Activated CD8-positive, alpha-beta memory T cell treated with anti-CD3 and anti-CD28 coated beads for 36 hours (primary cell): ENCODE measurements around the gene ANKRD11. TPM values are rescaled to one million over a fixed set of nuclear protein-coding genes. Genes with fewer than 3 reads are reported as not detected.
"Not testable (repeated sequence)": the region's sequence is repeated elsewhere in the genome, so short reads cannot be mapped to it uniquely, and the experiment has no call there.

Experiments
- CTCF ChIA-PET: fragments of 350-600 bp; sonication (Branson Sonifier 250); formaldehyde crosslinking; loops from one replicate; lab custom pipeline; 2021; ENCODE audit warnings: antibody characterized with exemption; lab: Charles Lee
- POLR2A ChIA-PET: fragments of 350-600 bp; sonication (Branson Sonifier 250); formaldehyde crosslinking; loops from one replicate; lab custom pipeline; 2021; ENCODE audit warnings: antibody characterized with exemption; lab: Charles Lee
- total RNA-seq, 2 experiments: library from RNA; stranded (reverse); gene quantifications; one replicate each; pipeline ENCODE4 v1.2.3, GENCODE V29; 2021

Gene ANKRD11
- total RNA-seq, 2 experiments from 2014 or later: 152 to 159 TPM

DNA sequence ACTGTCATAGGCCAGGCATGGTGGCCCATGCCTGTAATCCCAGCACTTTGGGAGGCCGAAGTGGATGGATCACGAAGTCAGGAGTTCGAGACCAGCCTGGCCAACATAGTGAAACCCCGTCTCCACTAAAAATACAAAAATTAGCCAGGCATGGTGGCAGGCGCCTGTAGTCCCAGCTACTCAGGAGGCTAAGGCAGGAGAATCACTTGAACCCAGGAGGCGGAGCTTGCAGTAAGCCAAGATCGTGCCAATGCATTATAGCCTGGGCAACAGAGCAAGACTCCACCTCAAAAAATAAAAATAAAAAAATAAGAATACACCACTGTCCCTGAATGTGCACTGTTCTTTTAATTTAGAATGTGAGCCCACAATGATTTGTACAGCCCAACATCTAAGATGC is 61.8 kb downstream of the ANKRD11 start:
- POLR2A ChIA-PET, CTCF ChIA-PET: not testable (repeated sequence)

DNA sequence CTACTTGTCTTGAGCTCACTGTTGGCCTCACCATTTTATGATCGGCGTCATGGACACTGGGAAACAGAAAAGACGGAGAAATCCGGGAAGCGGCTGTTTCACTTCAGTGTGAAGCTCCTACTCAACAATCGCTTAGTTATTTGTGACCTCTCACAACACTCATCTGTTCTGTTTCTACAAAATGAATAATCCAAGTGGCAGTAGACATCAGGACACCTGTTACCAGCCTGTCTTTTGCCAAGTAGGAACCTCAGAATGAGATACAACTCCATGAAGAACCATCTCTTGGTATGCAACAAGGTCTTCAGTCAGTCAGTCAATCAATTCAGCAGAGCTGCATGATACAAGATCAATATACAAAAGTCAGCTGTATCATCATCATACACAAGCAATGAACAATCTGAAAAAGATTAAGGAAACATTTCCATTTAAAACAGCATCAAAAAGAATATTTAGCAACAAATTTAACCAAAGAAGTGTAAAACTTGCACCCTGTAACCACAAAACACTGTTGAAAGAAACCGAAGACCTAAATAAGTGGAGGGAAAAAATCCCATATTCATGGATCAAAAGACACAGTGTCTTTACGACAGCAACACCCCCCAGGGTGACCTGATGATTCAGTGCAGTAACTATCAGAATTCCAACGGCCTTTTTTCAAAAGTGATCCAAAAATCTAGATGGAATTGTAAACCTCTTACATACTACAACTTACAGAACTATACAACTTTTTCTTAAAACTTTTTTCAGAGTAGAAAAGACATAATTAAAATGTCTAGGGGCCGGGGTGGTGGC is 63.4 kb downstream of the ANKRD11 start:
- POLR2A ChIA-PET: interaction anchor here (0.6 to 1.1 kb wide), 3 partner anchors 12 to 133 kb away, joined by 3 to 4 read pairs (median 4); no protein-coding TSS in a partner anchor
- CTCF ChIA-PET: interaction anchor here (0.6 to 1.3 kb wide), 2 partner anchors 9 to 13 kb away, joined by 3 read pairs; no protein-coding TSS in a partner anchor

DNA sequence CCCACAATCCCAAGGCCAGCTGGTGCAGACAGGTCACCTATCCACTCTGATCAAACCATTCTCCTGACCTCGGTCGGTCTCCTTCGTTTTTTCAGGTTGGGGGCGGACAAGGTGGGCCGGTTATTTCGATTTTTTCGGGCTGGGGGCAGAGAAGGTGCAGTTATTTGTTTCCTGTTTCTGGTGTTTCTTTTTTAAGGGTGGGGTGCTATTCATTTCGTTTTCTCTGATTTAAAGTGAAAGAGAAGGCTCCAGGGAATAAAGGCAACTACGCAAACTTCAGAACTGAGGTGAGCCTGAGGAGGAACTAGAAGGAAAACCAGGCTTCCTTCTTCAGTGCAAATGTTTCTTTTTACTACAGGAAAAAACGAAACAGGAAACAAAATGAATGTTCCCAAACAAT is 64.8 kb downstream of the ANKRD11 start:
- CTCF ChIA-PET: no interaction called here
- POLR2A ChIA-PET: no interaction called here

DNA sequence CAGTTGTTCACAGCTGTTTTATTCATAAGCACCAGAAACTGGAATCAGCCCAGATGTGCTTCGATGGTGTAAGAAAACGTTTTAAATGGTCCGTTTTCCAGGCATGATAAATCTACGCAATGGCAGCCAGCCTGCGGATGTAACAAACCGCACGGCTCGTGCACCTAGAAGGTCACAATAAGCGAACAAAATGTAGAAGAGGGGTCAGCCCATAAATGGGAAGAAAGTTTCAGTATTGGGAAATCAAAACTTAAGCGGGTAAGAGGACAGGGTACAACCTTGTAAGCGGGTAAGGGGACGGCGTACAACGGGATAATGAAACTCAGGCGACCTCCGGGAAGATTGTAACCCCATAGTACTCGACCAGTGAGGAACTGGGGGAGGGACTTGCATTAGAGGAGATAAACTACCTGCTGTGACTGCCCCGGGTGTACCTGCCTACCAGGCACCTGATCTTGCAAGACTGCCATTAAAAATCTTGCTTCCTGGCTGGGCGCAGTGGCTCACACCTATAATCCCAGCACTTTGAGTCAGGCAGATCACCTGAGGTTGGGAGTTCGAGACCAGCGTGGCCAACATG is 66.6 kb downstream of the ANKRD11 start:
- POLR2A ChIA-PET: interaction anchor here (1.0 kb wide), 1 partner anchor 51 kb away, joined by 3 read pairs; no protein-coding TSS in a partner anchor
- CTCF ChIA-PET: interaction anchor here (1.4 kb wide), 1 partner anchor 44 kb away, joined by 4 read pairs; no protein-coding TSS in a partner anchor

DNA sequence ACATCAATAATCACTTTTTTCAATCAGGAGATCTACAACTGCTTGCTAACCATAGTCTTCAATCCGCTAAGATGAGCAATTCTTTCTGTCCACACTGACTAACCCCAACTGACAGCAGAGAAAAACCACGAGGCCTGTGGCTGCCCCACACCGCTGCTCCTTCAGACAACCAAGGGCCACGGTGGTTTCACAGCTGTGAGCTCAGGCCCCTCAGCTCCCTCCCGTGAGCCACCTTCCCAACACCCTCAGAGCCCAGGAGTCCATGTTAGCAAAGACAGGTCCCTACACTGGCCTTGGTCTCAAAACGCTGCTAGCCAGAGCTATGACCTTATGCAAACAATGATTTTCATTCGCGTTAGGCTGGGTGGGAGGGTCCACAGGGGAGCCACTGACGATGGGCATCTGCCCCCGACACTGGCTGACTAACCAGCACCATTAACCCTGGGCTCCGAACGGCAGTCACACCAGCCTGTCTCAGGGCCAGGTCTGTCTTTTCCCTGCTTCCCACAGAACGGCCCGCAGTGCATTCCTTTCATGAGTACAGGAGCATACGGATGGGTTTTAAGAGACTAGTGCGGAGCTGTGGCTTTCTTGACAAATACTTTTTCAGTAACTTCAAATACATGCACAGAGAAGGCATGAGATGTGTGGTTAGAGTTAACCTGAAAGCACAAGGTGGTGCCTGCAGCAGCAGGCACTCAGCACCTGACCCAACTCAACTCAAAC is 67.3 kb downstream of the ANKRD11 start:
- CTCF ChIA-PET: interaction anchor here (0.7 to 1.4 kb wide), 6 partner anchors 10 to 45 kb away, joined by 3 to 4 read pairs (median 3); no protein-coding TSS in a partner anchor
- POLR2A ChIA-PET: interaction anchor here (0.5 to 1.9 kb wide), 5 partner anchors 15 to 84 kb away, joined by 3 to 6 read pairs (median 3); no protein-coding TSS in a partner anchor

DNA sequence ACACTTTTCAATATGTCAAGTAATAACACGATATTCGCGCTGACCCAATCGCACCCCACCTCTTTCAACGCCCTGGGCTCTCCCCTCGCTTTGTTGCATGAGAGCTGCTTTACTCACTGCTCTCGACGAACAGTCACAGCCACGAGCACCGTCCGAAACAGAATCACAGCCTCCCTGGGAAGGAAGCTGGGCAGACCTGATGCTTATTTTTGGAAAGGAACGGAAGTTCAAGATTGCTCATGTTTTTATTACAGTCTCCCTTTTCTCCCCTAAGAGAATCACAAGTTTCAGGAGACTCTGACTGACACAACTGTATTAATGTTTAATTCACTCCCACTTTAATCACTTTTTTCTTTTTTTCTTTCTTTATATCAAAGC is 67.8 kb downstream of the ANKRD11 start:
- POLR2A ChIA-PET: interaction anchor here (0.5 to 1.9 kb wide), 5 partner anchors 14 to 85 kb away, joined by 3 to 6 read pairs (median 3); no protein-coding TSS in a partner anchor
- CTCF ChIA-PET: interaction anchor here (0.7 to 1.4 kb wide), 6 partner anchors 10 to 46 kb away, joined by 3 to 4 read pairs (median 3); no protein-coding TSS in a partner anchor

DNA sequence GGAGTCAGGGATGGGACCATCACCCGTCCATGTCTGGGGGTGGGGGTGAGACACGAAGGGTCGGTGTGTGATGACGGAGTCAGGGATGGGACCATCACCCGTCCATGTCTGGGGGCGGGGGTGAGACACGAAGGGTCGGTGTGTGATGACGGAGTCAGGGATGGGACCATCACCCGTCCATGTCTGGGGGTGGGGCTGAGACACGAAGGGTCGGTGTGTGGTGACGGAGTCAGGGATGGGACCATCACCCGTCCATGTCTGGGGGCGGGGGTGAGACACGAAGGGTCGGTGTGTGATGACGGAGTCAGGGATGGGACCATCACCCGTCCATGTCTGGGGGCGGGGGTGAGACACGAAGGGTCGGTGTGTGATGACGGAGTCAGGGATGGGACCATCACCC is 69.1 kb downstream of the ANKRD11 start:
- CTCF ChIA-PET, POLR2A ChIA-PET: not testable (repeated sequence)

DNA sequence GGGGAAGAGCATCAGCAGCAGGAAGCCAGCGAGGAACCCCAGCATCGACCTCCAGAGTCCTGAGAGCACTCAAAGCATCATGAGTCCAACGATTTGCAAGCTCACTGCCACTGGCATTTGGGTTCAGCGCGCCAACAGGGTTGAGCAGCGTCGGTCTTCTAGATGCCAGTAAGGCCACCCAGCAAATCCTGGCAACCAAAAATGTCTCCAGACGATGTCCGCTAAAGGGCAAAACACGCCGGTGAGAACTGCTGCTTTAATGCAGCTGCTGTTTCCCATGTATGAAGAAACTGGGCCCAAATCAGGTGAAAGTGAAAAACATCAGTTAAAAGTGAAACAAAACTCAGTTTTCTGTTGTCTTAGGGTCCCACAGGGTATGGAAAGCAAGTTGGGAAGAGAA is 70.2 kb downstream of the ANKRD11 start:
- ChIA-PET CTCF (interaction anchor here (0.6 kb wide), 1 partner anchor 567 kb away, joined by 6 read pairs; no protein-coding TSS in a partner anchor), POLR2A (no interaction called here)

DNA sequence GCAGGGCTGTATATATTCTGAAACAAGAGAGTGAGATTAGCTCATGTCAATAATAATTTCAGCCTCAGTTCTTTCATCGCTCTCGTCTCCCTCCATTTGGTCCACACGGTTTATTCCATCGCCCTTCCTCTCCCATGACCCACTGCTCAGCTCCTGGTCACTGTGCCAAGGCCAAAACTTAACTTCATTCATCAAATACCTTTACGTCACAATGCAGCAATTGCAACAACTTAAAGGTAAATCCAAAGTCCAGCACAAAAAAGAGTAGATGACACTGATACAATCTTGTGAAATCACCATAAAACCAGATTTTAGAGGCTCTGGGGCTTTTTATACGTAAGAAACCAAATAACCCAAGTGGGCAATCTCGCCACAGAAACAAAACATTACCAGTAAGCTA is 72.0 kb downstream of the ANKRD11 start:
- ChIA-PET POLR2A (interaction anchor here (0.7 kb wide), 1 partner anchor 110 kb away, joined by 5 read pairs; no protein-coding TSS in a partner anchor), CTCF (no interaction called here)

DNA sequence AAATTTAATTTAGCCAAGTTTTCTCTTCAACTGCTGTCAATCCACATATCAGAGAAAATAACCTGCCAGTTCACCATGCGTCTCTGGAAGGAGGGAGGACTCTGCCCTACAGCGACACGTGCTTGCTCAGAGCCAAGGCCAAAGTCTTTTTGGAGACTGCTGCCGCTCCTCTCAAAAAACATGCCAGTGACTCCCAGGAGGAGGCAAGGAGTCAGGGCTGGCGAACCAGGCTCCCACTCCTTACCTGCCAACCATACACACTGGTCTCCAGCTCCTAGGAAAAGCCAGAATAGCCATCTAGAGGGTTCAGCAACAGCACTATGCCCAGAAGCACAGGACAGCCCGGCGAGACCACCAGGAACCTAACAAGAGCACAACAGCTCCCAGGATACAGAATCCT is 73.0 kb downstream of the ANKRD11 start:
- CTCF ChIA-PET: no interaction called here
- POLR2A ChIA-PET: no interaction called here

DNA sequence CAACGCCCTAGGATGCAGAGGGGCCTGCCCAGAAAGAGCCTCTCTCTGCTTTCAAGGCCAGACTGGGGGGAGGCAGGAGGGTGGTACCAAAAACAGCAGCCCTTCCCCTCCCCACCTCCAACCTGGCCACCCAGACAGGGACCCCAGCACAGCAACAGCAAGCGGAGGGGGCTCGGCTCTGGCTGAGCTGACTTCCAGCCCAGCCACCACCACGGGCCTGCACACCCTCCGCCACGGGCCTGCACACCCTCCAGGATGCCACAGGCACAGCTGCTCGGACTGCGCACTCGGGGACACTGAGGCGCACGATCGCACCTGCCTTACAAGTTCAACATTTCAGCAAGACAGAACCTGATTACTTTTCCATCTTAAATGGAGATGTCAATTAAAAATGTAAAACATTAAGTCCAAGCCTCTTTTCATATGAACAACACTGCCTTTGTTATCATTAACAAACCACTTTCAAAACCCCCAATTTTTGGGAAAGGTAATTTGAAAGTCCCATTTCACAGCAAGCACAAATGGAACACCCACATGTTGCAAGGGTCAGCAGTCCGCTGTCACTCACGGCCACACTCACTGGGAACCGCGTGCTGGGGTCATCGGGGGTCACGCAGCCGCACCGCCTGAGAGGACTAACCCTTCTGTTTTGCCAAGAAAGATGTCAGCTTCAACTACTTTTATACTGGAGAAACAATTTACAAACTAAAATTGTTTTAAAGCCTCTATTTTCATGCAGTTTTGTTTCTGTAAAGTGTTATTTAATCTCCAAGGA is 76.4 kb downstream of the ANKRD11 start:
- CTCF ChIA-PET: interaction anchor here (0.6 kb wide), 1 partner anchor 13 kb away, joined by 3 read pairs; no protein-coding TSS in a partner anchor

DNA sequence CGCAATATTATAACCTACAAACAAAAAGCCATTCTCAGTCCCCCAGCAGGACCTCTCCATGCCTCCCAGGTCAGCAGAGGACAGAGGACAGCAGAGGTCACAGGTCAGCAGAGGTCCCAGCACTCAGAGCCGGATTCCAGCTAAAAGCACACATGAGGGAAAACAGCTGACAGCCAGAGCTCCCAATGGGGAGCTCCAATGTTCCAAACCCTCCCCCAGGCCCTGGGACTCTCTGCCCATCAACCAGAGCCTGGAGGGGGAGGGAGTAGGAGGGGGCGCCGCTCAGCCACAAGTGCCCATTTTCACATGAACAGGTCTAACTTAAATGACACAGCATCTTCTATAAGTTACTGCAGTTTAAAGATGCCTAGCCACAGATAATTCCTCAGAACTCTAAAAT is 77.5 kb downstream of the ANKRD11 start:
- ChIA-PET POLR2A (no interaction called here), CTCF (interaction anchor here (0.9 kb wide), 1 partner anchor 10 kb away, joined by 3 read pairs; no protein-coding TSS in a partner anchor)

More for the DNA sequence above, 76.4 kb downstream of the ANKRD11 start:
- POLR2A ChIA-PET: interaction anchor here (1.1 kb wide), 1 partner anchor 13 kb away, joined by 4 read pairs; no protein-coding TSS in a partner anchor

DNA sequence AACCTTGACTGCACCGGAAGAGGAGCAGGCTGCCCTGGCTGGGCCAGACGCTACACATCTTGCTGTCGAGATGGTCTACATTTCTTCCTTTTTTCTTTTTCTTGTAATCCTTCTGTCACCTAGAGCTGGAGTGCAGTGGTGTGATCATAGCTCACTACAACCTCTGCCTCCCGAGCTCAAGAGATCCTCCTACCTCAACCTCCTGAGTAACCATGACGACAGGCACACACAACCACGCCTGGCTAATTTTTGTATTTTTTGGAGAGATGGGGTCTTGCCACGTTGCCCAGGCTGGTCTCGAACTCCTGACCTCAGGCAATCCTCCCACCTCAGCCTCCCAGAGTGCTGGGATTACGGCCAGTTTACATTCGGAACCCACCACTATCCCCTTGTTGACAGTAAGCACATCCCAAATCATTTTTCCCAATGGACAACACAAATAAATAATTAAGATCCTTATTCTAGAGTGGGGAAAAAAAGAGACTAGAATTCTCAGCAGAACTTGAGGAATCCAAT is 79.0 kb downstream of the ANKRD11 start:
- ChIA-PET POLR2A (no interaction called here), CTCF (interaction anchor here (1.1 kb wide), 1 partner anchor 51 kb away, joined by 3 read pairs; no protein-coding TSS in a partner anchor)

DNA sequence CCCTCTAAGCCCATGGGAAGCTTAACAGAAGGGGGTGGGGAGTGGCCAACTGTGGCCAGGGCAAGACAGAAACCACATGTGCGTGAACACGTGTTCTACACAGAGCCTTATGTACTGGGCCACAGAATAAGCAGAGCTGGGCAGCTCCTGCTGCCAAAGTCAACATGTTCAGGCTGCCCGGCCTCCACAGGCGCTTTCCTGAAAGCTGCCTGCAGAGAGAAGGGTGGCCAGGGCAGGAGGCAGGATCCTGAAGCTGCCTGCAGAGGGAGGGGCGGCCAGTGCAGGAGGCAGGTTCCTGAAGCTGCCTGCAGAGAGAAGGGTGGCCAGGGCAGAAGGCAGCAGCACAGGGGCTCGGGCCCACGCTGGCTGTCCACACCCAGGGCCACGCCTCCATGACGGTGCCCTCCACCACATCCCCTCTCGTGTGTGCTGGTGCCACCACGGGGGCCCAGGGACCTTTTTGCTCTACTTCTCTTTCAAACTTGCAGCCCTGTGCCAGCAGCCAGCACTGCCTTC is 79.5 kb downstream of the ANKRD11 start:
- POLR2A ChIA-PET: interaction anchor here (0.9 to 1.2 kb wide), 2 partner anchors 35 to 48 kb away, joined by 3 read pairs; no protein-coding TSS in a partner anchor
- CTCF ChIA-PET: interaction anchor here (1.1 kb wide), 1 partner anchor 51 kb away, joined by 3 read pairs; no protein-coding TSS in a partner anchor

DNA sequence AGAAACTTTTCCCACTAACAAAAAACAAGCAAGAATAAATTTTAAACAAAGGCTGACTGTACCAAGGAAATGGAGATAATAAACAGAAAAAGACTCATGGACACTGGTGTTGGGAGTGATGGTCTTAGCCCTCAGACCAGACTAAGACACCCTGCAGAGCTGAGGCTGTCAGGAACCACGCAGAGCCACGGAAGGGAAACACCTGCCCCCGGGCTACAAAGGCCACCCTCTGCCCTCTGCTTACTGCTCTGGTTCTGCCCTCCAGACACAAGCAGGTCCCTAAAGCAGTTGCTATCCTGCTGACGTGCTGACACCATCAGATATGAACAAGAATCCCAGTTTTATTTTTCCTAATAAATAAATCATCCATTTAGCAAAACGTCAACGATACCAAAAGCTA is 80.0 kb downstream of the ANKRD11 start:
- POLR2A ChIA-PET: interaction anchor here (0.9 to 1.2 kb wide), 2 partner anchors 36 to 48 kb away, joined by 3 read pairs; no protein-coding TSS in a partner anchor
- CTCF ChIA-PET: interaction anchor here (0.7 to 1.1 kb wide), 2 partner anchors 50 to 95 kb away, joined by 3 read pairs; no protein-coding TSS in a partner anchor

DNA sequence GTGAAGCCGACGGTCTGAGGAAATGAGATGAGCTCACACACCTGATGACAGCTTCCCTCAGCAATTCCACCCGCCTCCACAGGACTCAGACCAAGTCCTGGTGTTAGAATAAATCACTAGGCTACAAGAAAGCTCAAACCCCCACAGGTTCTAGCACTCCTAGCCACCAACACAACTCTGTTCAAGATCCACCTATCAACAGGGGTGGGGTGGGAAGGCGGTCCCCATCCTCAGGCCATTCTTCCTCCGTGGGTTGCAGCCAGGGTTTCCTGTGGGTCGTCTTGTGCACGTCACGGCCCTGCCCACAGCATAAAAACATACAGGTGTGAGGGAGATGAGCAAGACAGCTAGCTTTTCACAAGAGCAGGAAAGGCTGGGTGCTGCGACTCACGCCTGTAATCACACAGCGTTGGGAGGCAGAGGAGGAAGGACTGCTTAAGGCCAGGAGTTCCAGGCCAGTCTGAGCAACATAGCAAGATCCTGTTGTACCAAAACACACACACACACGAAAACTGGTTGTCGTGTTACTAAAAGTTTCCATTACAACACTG is 81.1 kb downstream of the ANKRD11 start:
- ChIA-PET POLR2A (interaction anchor here (0.6 to 1.3 kb wide), 4 partner anchors 13 to 85 kb away, joined by 3 to 11 read pairs (median 4); no protein-coding TSS in a partner anchor), CTCF (interaction anchor here (0.8 to 1.5 kb wide), 5 partner anchors 12 to 51 kb away, joined by 3 to 4 read pairs (median 3); no protein-coding TSS in a partner anchor)

DNA sequence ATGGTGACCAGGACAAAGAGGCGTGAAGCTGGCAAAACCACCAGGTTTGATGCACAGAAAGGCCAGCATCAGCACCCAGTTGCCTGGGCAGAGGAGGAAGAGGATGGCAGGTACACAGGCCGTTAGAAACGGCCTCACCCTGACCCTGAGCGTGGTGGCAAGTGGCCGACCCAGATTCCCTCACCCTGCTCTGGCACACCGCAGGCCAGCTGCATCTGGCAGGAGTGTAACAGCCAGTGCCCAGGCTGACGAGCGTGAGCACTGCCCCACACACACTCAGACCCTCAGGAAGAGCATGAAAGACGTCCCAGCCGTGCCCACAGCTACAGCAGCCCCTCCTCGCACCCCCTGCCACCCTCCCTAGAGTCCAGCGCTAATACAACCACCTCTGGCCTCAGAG is 82.0 kb downstream of the ANKRD11 start:
- CTCF ChIA-PET: interaction anchor here (0.9 to 1.5 kb wide), 4 partner anchors 11 to 50 kb away, joined by 3 to 4 read pairs (median 4); no protein-coding TSS in a partner anchor
- POLR2A ChIA-PET: interaction anchor here (1.0 to 1.3 kb wide), 3 partner anchors 14 to 84 kb away, joined by 3 to 11 read pairs (median 5); no protein-coding TSS in a partner anchor
